GM10248 (cell line): ENCODE results near the gene GRIA3.

Experiments used
- CTCF ChIA-PET: fragments of 300-600 bp; sonication (Branson Sonifier 250); formaldehyde crosslinking; extraction: SDS; loops from one replicate; lab custom pipeline; 2021; ENCODE audit warnings: antibody characterized with exemption; lab: Yijun Ruan, JAX
- POLR2A ChIA-PET: fragments of 350-650 bp; sonication (Branson Sonifier 250); formaldehyde crosslinking; extraction: SDS; loops from one replicate; lab custom pipeline; 2020; ENCODE audit warnings: antibody characterized with exemption; lab: Yijun Ruan, JAX
- DNase-seq: peaks from one replicate; pipeline ENCODE4 v3.0.0; 2012; ENCODE audit errors: extremely low spot score
- TF ChIP-seq, protein P1 (sequence below): IDR thresholded peaks from 2 replicates; pipeline ENCODE4 v1.5.1; 2012; ENCODE audit warnings: mild to moderate bottlenecking, low read depth; ENCODE audit errors: extremely low read depth, missing control alignments, control extremely low read depth

GRIA3 gene

DNA sequence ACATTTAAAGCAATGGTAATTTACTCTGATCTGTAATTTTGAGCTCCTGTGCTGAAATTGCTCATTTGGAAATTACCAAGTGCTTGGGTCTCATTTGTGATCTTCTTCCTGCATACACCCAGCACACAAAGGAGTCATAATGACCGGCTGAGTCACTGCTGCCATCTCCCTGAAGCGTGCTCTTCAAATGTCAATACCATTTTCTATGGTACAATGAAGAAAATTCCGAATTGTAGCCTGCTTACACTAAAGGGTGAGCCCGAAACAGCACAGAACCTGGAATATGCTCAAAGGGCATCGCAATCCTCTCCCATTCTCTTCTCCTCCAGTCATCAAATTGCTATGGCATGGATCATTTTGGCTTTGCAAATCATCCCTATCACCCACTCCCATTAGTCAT lies 140.5 kb downstream of the GRIA3 start:
- CTCF ChIA-PET: interaction anchor here (0.8 to 1.5 kb wide), 2 partner anchors 14 to 17 kb away, joined by 3 read pairs; no protein-coding TSS in a partner anchor
- TF ChIP-seq, protein P1, sequence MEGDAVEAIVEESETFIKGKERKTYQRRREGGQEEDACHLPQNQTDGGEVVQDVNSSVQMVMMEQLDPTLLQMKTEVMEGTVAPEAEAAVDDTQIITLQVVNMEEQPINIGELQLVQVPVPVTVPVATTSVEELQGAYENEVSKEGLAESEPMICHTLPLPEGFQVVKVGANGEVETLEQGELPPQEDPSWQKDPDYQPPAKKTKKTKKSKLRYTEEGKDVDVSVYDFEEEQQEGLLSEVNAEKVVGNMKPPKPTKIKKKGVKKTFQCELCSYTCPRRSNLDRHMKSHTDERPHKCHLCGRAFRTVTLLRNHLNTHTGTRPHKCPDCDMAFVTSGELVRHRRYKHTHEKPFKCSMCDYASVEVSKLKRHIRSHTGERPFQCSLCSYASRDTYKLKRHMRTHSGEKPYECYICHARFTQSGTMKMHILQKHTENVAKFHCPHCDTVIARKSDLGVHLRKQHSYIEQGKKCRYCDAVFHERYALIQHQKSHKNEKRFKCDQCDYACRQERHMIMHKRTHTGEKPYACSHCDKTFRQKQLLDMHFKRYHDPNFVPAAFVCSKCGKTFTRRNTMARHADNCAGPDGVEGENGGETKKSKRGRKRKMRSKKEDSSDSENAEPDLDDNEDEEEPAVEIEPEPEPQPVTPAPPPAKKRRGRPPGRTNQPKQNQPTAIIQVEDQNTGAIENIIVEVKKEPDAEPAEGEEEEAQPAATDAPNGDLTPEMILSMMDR: no peak
- peak; percentile 4 for DNase-seq
- POLR2A ChIA-PET: no interaction called here

DNA sequence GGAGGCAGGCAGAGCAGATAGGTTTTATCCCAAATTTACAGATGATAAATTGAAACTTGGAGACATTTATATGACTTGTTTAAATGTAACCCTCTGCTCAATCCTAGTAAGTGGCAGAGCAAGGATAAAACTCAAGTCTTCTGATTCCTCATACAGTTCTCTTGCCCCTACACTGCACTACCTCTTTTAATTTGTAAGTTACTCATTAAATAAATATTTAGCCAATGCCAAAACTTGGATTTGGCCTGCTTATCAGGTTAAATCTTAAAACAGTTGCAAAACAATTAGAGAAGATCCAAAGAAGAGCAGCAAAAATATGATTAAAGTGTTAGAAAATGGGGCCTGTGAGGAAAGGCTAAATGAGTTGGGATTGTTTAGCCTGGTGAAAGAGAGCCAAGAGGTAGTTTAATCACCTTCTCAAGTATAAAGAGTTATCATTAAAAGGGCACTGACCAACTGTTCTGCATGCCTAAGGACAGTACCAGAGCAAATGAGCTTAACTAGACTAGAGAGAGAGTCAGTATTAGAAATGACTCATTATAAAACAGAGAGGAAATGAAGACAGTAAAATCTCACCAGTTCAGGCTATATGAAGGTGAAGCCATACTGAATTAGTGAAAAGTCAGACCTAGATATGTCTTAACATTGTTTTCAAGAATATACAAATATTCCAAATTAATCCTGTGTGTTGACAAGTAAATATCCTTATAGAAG lies 146.3 kb downstream of the GRIA3 start:
- ChIA-PET CTCF (no interaction called here), POLR2A (no interaction called here)
- peak; percentile 7 for DNase-seq
- TF ChIP-seq, protein P1: no peak

DNA sequence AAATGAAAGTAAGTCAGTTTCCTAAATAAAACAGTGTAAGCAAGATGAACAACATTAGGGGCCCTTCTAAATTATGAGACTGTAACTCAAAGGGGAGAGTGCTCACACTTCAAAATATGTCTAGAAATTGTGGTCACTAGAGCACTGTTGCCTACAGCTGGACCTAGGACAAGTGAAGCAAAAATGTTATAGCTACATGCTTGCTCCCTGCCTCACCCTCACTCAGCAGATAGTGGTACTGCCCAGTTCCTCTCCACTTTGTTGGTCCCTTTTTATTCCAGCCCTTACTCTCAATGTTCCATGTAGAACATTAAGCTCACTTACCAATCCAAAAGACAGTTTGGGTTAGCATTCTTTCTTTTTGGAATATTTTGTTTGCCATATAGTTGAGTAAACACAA lies 147.3 kb downstream of the GRIA3 start:
- ChIA-PET POLR2A (no interaction called here), CTCF (interaction anchor here (0.9 to 1.4 kb wide), 3 partner anchors 11 to 91 kb away, joined by 3 read pairs; no protein-coding TSS in a partner anchor)
- DNase-seq: no peak
- TF ChIP-seq, protein P1: no peak

DNA sequence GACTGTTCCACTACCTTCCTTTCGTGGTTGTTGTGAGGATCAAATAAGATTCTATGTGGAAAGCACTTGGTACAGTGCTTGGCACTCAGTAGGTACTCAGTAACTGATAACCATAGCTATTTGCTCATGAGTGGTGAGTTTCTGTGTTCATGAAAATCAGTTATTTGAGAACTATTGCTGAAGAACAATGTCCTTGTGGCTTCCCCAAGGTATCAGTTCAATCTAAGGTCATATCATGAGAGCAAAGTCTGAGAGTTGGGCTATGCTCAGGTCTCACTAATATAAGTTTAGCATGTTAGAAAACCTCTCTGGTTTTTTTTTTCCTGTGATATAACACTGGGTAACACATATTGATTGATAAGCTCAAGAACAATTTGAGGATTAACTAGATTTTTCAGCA lies 147.8 kb downstream of the GRIA3 start:
- TF ChIP-seq, protein P1: no peak
- DNase-seq: no peak
- ChIA-PET POLR2A (no interaction called here), CTCF (interaction anchor here (0.9 to 1.4 kb wide), 3 partner anchors 11 to 91 kb away, joined by 3 read pairs; no protein-coding TSS in a partner anchor)

DNA sequence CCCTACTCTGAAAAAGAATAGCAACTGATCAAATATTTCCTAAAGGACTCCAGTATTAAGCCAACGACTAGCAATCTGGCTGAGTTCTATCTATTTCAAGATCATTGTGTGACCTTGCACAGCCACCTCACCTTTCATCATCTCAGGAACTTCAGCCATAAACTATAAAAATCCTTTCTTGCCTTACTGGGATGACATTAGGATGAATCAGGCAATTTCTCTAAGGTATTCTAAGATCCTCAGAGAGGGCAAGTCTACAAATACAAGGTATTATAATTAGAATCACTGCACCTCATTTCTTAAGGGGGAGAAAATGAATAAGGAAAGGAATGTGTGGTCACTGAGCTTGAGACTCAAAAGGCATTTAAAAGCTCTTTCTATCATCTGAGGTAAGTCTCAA lies 152.6 kb downstream of the GRIA3 start:
- DNase-seq: no peak
- CTCF ChIA-PET: interaction anchor here (1.2 kb wide), 1 partner anchor 21 kb away, joined by 3 read pairs; no protein-coding TSS in a partner anchor
- POLR2A ChIA-PET: no interaction called here
- TF ChIP-seq, protein P1: no peak

DNA sequence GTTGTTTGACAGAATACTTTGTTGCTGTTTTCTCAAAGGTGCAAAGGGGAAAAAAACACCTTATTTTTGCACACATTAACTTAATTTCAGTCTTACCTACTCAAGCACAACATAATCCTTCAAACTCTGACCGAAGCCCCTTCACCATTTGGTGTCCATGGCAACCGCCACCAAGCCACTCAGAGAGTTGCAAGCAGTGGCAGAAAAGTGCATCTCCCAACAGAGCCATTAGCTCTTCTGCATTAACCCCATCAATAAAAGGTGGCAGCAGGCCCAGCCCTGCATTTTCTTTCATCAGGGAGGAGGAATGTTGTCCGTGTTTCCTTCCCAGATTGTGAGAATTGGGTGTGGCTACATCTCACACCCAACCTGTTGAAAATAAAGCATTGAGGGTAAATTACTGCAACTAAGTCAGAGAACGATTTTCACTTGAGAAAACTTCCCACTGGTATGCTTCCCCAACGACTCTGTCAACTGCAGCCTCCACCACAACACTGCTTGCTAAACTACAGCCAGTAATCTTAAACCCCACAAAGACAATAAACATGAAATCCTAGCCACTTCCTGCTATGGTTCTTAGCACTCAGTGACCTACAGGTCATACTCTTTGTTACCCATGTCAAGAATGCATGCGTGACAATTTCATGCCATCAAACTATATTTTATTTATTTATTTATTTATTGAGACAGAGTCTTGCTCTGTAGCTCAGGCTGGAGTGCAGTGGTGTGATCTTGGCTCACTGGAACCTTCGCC lies 154.0 kb downstream of the GRIA3 start:
- CTCF ChIA-PET: no interaction called here

More for the DNA sequence above, 154.0 kb downstream of the GRIA3 start:
- DNase-seq: no peak
- TF ChIP-seq, protein P1: no peak
- POLR2A ChIA-PET: no interaction called here
